Thoracic aorta endothelial cell (primary cell): Measurements from ENCODE around the gene NUMB. TPM values are rescaled to one million over a fixed set of nuclear protein-coding genes. Genes with fewer than 3 reads are reported as not detected.

ENCODE experiments used
- small RNA-seq: library from RNA; depleted of rRNA; stranded (forward); fragments of <200 nt; gene quantifications from one replicate; pipeline ENCODE3, GENCODE V24; 2012
- total RNA-seq: library from RNA; depleted of rRNA; stranded (reverse); fragments of >200 nt; gene quantifications from 2 replicates; pipeline ENCODE4 v1.2.3, GENCODE V29; 2012

NUMB gene
- 105 and 111 TPM in 2 replicates for total RNA-seq

GRCh38 chr14:73458183-73458976 is at the start of gene NUMB:
Gene NUMB, minus strand, starts transcription at chr14:73458546. Its CDS starts 102,795 bp downstream, at chr14:73355751.

DNA sequence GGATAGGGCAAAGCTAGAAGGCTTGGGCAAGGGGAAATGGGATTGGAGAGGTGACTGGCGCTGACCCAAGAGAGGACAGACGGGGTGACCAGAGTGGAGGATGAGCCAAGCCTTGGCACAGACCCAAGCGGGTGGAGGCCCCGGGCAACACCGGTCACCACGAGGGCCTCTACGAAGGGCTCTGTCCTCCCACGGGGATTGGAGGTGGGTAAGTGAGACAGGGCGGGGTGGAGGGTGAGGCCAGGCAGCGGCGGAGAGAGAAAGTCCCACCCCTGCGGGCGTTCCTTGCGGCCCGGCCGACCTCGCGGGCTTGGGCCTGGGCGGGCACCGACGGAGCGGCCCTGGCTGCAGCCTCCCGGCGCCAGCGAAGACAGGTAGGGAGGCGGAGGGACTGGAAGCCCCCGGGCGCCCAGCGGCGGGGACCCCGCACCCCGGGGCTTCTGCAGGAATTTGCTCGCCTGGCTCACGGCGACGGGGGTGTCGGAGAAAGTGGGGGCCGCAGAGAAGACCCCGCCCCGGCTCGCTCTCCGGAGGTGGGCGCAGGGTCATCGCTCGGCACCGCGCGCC is 221.0 kb downstream of the NUMB start, which contains the start of gene PAPLN:
Gene PAPLN (plus strand): TSS at position 288 of the 567 bp plus-strand sequence. CDS start 2,273 bp downstream, outside the sequence.

Small RNAs within 50 kb of the gene (small RNA-seq; reads per million reads assigned to genes)
- gene RNU6-419P = not detected

Other genes with a start within 250 kb of the NUMB start
- gene PAPLN, start 221.0 kb downstream of the NUMB start, total RNA-seq = 1.1 and 1.5 TPM in 2 replicates
- gene RIOX1, start 32.4 kb upstream of the NUMB start, total RNA-seq = 19.5 and 27.4 TPM in 2 replicates
- 1.9 and 2.7 TPM in 2 replicates for gene ACOT1, start 78.6 kb upstream of the NUMB start, total RNA-seq
- not detected in 2 replicates for gene HEATR4, start 100.4 kb upstream of the NUMB start, total RNA-seq
- gene ACOT2, start 110.7 kb upstream of the NUMB start, total RNA-seq = 11.1 and 14.8 TPM in 2 replicates
- gene ACOT4, start 133.3 kb upstream of the NUMB start, total RNA-seq = 0.57 and 0.66 TPM in 2 replicates
- gene ACOT6, start 154.0 kb upstream of the NUMB start, total RNA-seq = not detected in 2 replicates
- 10.0 and 15.4 TPM in 2 replicates for gene DNAL1, start 186.4 kb upstream of the NUMB start, total RNA-seq